Epithelial cell of proximal tubule (primary cell): ENCODE measurements around the gene KCNQ1OT1. TPM values are rescaled to one million over a fixed set of nuclear protein-coding genes. Genes with fewer than 3 reads are reported as not detected.

Source experiments
- DNase-seq: peaks from one replicate; pipeline ENCODE4 v3.0.0-alpha.2; 2011; ENCODE audit warnings: low read depth
- H3K4me3 ChIP-seq: 2 replicates; pipeline ENCODE4 v1.5.1; 2011; ENCODE audit warnings: low read depth, mild to moderate bottlenecking, low read length
- total RNA-seq: library from RNA; depleted of rRNA; stranded (reverse); fragments of >200 nt; gene quantifications from 2 replicates; pipeline ENCODE4 v1.2.3, GENCODE V29; 2015
- TF ChIP-seq, protein P1 (sequence below): conservative IDR thresholded peaks from 2 replicates; pipeline ENCODE4 v1.5.1; 2012; ENCODE audit warnings: low read depth, mild to moderate bottlenecking, low read length

The KCNQ1OT1 gene
- total RNA-seq, 1 donor from 2014 or later: 0.63 TPM

DNA sequence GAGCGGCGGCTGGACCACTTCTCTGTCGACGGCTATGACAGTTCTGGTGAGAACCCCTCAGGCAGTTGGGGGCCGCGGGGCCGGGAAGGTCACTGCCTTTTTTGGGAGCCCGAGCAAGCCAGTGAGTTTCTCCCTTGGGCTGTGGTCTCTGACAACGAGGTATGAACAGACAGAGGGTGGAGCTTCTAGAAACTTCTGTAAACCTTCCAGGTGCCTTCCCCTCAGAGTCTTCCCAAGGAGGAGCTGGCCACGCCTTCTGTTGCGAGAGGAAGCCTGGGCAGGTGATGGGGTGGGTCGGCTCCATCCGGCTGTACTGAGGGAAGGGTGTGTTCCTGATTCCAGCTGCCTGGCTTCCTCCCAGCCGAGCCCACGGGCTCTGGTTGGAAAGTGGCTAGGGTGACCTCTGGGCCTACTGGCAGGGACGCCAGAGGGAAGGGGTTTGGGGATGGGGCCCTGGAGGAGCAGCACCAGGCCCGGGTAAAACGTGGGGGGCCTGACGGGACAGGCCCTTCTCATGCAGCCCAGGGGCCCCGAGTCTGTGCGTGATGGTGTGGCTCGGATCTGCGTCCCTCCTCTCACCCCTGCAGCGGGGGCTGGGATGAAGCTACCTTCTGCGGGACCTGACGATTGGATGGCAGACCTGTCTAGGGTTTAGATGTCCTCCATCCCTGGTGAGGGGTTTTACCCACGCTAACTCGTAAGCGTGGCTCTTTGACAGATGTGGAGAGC, 110.8 kb downstream of the KCNQ1OT1 start:
- no peak overlapping the region for H3K4me3 ChIP-seq
- TF ChIP-seq, protein P1, sequence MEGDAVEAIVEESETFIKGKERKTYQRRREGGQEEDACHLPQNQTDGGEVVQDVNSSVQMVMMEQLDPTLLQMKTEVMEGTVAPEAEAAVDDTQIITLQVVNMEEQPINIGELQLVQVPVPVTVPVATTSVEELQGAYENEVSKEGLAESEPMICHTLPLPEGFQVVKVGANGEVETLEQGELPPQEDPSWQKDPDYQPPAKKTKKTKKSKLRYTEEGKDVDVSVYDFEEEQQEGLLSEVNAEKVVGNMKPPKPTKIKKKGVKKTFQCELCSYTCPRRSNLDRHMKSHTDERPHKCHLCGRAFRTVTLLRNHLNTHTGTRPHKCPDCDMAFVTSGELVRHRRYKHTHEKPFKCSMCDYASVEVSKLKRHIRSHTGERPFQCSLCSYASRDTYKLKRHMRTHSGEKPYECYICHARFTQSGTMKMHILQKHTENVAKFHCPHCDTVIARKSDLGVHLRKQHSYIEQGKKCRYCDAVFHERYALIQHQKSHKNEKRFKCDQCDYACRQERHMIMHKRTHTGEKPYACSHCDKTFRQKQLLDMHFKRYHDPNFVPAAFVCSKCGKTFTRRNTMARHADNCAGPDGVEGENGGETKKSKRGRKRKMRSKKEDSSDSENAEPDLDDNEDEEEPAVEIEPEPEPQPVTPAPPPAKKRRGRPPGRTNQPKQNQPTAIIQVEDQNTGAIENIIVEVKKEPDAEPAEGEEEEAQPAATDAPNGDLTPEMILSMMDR: no peak
- DNase-seq: no peak

DNA sequence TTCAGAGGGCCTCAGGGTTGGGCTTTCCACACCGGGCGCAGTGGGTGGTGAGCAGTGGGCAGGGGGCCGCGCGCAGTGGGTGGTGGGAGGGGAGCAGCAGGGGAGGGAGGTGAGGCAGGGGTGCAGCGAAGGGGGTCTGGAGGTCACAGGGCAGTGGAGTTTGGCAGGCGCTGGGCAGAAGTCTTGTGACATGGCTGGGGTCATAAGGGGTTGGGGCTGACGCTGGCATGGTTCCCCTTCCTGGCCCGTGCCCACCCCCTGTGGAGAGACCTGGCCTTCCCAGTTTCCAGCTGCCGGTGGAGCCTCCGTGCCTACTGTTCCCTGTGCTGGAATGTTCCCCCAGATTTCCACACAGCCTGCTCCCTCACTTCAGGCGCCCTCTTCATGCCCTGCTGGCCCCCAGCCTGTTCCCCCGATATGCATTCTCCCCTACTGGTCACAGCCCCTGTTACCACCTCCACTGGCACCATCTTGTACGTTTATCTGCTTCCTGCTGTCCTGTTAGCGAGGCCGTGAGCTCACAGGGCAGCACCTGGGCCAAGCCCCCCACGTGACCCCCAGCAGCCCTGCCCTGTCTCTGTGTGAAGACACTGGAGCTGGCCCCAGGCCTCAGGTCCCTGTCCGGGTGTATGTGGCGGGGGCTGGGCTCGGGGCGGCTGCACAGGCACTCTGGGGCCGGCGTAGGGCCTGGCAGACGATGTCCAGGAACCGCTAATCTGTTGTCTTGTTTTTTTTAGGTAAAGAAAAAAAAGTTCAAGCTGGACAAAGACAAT, 111.6 kb downstream of the KCNQ1OT1 start:
- TF ChIP-seq, protein P1: no peak
- DNase-seq: no peak
- no peak overlapping the region for H3K4me3 ChIP-seq

DNA sequence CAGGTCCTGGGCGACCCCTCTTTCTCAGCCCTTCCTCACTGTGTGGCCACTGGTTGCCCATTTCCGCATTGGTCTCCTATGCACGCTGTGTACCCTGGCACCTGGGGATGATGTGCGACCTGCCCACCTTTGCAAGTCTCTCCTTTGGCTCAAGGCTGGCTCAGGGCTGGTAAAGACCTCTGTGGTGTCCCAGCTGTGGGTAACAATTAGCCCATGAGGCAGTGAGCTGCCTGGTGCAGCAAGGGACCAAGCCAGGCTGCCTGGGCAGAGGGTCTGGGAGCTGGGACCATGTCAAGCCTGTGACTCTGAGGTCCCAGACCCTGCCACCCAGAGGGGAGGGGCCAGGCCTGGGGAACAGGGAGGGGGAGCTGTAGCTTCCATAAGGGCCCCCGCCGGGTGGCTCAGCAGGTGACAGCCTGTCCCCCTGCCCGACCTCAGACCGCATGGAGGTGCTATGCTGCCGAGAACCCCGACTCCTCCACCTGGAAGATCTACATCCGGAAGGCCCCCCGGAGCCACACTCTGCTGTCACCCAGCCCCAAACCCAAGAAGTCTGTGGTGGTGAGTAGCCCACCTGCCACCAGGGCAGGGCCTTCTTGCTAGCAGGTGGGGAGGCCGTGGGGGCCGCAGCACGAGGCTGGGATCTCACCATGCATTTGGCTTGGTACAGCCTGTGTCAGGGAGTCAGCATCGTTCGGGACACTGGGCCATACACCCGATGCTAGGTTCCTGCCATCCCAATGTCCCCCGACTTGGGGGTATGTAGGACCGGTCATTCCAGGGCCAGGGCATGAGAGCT, 112.5 kb downstream of the KCNQ1OT1 start:
- TF ChIP-seq, protein P1: no peak
- no peak for DNase-seq

DNA sequence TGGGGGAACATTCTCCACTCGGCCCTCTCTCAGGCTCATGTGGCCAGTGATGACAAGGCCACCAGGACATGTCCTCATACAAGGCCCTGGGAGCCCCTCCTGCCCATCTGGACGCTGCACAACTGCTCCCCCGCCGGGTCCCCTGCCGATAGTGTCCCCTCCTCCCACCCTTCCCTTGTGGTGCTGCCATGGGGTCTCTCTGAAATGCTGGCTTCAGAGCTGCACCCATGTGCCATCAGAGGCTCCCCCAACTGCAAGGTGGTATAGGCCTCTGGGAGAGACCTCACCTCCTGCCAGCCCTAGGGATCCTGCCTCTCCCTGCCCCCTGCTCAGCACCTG, 113.0 kb downstream of the KCNQ1OT1 start:
- no peak for DNase-seq
- TF ChIP-seq, protein P1: no peak
- H3K4me3 ChIP-seq: no peak overlapping the region

More for the DNA sequence above, 112.5 kb downstream of the KCNQ1OT1 start:
- no peak overlapping the region for H3K4me3 ChIP-seq

DNA sequence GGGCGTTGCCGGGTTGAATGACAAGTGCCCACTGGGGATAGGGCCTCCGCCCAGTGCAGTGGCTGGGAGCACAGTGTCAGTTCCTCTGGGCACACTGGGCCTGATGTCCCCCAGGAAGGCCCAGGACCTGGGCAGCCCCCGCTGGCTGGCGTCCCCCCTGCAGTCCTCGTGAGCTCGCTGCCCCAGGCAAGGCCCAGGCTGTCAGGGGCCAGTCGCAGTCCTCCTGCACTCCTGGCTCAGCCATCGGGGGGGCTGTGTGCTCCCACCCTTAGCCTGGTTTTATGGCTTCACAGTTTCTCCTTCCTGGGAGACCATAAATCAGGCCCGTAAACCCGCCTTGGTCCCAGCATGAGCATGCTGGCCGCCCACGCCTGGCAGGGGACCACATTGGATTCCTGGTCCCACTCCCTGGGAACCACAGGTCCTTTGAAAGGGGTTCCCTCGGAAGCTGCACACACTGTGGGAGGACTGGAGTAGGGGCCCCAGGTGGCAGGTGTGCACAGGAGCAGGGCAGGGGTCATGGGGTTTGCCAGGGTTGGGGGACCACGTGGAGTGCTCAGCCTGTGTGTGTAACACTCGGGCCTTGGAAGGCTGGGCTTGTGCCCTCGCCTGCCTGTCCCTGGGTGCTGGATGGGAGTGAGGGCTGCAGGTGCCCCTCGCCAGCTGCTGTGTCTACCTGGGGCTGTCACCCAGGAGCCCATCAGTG, 113.6 kb downstream of the KCNQ1OT1 start:
- TF ChIP-seq, protein P1: no peak
- H3K4me3 ChIP-seq: no peak overlapping the region

DNA sequence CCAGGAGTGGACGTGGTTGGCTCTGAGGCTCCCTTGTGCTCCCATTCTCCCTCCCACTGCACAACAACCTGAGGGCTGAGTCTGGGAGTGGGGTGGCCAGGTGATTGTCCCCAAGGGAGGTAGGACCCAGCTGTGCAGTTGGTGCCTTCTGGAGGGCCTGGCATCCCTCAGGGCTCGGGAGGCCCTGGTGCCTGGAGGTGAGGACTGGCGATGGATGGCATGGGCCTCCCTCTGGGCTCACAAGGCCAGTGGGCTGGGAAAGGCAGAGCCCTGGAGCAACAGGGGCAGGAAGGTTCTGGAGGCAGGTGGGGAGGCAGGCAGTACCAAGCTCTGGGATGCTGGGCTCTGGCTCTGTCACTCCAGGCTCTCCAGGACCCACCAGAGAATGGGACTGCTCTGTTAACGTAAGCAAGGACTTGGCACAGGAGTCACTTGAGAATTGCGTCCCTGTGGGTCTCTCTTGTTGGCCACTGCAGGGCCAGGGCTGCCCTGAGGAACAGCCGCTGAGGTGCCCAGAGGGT, 114.2 kb downstream of the KCNQ1OT1 start:
- no peak for DNase-seq
- no peak overlapping the region for H3K4me3 ChIP-seq
- TF ChIP-seq, protein P1: no peak

More for the DNA sequence above, 113.6 kb downstream of the KCNQ1OT1 start:
- DNase-seq: no peak
